HL-60 (cell line): ENCODE measurements around the gene OR6K3.

Source experiments
- CTCF ChIP-seq: IDR thresholded peaks from one replicate; pipeline ENCODE4 v1.5.1; 2011; ENCODE audit warnings: low read length, control low read depth, inconsistent platforms; ENCODE audit not compliant: insufficient read depth
- GABPA ChIP-seq: IDR thresholded peaks from 2 replicates; pipeline ENCODE4 v1.6.1; 2012; ENCODE audit warnings: low read depth
- POLR2AphosphoS5 ChIP-seq: IDR thresholded peaks from 2 replicates; pipeline ENCODE4 v1.6.1; 2012; ENCODE audit warnings: low read depth

DNA sequence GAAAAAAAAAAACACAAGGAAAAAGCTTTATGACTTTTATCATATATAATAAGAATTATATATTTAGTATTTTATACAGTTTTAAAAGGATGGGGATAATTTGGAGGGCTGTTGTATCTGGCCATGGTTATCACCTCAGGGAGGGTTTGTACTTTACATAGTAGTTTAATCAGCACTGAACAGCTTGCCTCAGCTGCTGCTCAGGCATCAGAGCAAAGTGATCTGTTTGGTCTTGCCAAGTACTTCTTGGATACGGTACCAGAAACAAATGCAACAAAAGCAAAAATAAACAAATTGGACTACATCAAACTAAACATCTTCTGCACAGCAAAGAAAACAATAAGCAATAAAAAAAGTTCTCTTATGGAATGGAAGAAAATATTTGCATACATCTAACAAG is 31.4 kb downstream of the OR6K3 start:
- TF ChIP-seq CTCF (no peak), GABPA (no peak), POLR2AphosphoS5 (no peak)
